Breast epithelium (tissue), 3 donors: ENCODE measurements around the gene MFSD1.

Experiments used
- POLR2AphosphoS5 ChIP-seq, 3 donors: sonication (generic); formaldehyde crosslinking; IDR thresholded peaks; one replicate each; pipeline ENCODE4 v1.6.1; 2017; ENCODE audit warnings: antibody characterized with exemption in 3 of 3
- TF ChIP-seq, protein P1 (sequence below), 3 donors: fragments of 450-650 bp; IDR thresholded peaks; one replicate each; pipeline ENCODE4 v1.5.1; 2016 to 2017; ENCODE audit warnings: antibody characterized with exemption in 3 of 3, mild to moderate bottlenecking in 3 of 3, moderate library complexity in 3 of 3

GRCh38 chr3:158808697-158809096 is 6.8 kb downstream of the MFSD1 start:
- TF ChIP-seq, protein P1, sequence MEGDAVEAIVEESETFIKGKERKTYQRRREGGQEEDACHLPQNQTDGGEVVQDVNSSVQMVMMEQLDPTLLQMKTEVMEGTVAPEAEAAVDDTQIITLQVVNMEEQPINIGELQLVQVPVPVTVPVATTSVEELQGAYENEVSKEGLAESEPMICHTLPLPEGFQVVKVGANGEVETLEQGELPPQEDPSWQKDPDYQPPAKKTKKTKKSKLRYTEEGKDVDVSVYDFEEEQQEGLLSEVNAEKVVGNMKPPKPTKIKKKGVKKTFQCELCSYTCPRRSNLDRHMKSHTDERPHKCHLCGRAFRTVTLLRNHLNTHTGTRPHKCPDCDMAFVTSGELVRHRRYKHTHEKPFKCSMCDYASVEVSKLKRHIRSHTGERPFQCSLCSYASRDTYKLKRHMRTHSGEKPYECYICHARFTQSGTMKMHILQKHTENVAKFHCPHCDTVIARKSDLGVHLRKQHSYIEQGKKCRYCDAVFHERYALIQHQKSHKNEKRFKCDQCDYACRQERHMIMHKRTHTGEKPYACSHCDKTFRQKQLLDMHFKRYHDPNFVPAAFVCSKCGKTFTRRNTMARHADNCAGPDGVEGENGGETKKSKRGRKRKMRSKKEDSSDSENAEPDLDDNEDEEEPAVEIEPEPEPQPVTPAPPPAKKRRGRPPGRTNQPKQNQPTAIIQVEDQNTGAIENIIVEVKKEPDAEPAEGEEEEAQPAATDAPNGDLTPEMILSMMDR (IDR thresholded peaks at IDR 0.05): no peak
- no peak for TF ChIP-seq POLR2AphosphoS5 (IDR thresholded peaks at IDR 0.05)
